Measurements from ENCODE around the gene DLG1.
"Not testable (repeated sequence)": the region's sequence is repeated elsewhere in the genome, so short reads cannot be mapped to it uniquely, and the experiment has no call there.

Gene DLG1

DNA sequence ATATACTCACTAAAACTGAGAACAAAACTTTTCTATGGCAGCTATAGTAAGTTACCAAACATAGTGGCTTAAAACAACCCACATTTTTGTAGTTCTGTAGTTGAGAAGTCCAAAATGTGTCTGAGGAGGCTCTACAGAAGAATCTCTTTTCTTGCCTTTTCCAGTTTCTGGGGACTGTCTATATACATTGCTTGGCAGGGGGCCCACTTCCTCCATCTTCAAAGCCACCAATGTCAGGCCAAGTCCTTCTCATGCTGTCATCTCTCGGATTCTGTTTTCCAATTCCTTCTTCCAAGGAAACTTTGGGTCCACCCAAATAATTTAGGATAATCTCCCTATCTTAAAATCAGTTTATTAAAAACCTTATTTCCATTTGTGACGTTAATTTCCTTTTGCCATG lies 92.7 kb downstream of the DLG1 start:
- DNase-seq: no peak

DNA sequence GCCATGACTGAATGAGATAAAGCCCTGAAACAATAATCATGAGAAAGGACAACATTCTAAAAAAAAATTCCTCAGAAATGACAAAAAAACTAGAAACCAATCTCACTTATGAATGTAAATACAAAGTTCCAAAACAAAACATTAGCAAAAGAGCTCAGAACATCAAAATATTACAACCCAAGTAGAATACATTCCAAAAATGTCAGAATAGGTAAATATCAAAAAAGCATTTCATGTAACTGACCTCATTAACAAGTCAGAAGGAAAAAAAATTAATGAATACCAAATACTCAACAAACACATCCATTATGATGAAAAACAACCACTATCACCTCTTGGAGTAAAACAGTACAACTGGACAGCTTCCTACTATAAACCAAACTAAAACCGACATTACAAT lies 93.1 kb downstream of the DLG1 start:
- no peak for DNase-seq

DNA sequence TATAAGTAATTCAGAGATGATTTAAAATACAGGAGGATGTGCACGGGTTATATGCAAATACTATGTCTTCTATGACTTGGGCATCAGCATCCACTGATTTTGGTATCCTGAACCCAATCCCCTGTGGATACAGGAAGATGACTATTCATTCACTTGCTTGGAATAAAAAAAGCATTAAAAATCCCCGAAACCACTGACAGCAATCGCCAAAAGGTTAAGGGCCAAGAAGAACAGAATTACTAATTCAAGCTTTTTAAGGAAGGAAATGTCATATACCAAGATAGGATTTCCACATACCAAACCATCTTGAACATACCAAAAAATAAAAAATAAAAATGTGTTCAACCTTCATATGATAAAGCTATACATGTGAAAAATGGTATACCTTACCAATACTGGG lies 93.7 kb downstream of the DLG1 start:
- DNase-seq: no peak

DNA sequence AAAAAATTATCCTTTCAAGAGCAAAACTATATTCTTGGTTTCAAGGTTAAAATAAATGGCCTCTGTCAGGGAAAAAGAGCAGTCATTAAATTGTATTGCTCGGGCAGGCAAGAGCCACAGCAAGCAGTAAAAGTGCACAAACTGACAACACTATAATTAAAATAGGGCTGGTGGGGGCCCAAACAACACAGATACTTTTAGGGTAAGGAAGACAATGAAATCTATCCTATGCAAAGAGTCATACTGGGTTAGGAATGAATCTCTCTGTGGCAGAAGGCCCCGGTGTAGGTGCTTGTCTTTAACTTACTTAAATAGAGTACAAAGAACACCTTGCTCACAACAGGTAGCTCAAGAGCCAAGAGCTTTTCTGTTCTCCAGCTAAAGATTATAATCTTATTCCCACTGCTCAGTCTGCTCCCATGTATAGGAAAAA lies 94.7 kb downstream of the DLG1 start:
- DNase-seq: no peak

DNA sequence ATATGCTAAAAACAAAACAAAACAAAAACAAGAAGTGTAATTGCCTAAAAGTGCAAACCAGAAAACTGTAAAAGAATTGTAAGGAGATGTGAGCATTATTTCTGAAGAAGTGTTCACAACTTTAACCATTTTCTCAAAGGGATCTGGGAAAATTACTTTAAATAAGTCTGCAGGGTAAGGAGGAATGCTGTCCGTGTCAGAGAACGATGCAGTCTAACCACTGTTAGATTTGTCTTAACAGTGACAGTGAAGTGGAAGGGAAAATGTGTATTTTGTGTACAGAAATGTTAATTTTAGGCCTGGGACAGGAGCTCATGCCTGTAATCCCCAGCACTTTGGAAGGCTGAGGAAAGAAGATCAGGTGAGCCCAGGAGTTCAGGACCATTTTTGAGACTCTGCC lies 95.7 kb downstream of the DLG1 start:
- DNase-seq: no peak

DNA sequence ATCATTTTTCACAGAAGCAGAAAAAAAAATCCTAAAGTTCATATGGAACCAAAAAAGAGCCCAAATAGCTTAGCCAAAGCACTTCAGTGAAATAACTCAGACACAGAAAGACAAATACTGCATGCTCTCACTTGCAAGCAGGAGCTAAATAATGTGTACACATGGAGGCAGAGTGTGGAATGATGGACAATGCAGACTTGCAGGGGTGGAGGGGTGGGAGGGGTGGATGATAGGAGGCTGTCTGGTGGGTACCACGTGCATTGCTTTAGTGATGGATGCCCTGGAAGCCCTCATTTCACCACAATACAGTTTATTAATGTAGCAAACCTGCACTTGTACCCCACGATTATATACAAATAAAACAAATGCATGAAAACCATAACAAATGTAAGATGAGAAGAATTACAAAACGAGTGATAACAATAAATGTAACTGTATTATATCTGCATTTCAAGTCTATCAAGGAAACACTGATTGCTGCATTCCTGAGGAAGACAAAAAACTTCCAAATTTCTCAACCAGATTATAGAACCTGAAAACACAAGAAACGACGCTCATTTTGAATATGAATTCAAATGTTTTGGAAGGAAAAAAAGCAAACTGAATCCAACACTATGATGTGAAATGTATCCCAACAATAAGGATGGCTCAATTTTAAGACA lies 96.5 kb downstream of the DLG1 start:
- no peak for DNase-seq

DNA sequence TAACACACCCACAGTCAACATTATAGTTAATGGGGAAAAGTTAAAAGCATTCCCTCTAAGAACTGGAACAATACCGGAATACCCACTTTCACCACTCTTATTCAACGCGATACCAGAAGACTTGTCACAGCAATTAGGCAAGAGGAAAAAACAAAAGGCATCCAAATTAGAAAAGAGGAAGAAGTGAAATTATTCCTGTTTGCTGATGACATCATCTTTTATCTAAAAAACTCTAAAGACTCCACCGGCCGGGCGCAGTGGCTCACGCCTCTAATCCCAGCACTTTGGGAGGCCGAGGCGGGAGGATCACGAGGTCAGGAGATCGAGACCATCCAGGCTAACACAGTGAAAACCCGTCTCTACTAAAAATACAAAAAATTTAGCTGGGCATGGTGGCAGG lies 97.6 kb downstream of the DLG1 start:
- not testable (repeated sequence) for DNase-seq

DNA sequence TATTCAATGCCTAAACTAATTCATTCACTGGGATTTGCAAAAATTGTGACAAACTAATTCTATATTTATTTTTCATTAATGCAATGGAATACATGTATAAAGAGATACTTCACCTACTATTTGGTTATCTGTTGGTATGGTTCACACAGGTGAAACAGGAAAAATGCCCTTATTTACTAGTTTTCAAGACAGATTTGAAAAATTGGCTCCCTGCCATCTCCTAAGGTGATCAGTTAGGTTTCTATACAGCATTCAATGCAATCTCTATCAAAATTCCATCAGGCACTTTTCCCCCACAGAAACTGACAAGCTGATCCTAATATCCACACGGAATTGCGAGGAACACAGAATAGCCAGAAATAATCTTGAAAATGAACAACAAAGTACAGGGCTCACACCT lies 101.1 kb downstream of the DLG1 start:
- no peak for DNase-seq

DNA sequence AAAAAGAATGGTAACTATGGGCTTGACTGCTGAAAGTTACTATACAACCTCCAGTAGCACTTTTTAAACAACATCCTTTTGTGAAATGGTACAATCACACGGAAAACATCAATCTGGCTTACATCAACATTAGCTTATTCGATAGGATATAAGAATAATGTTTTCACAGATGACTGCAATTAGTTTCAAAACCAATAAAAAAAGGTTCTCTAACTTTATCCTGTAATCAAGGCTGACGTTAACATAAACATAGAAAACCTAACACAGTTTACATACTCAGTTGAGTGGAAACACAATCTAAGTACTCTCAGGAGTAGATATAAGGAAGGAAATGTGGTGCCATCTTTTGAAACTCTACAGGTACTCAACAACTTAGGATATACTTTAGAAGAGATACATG lies 102.2 kb downstream of the DLG1 start:
- no peak for DNase-seq

DNA sequence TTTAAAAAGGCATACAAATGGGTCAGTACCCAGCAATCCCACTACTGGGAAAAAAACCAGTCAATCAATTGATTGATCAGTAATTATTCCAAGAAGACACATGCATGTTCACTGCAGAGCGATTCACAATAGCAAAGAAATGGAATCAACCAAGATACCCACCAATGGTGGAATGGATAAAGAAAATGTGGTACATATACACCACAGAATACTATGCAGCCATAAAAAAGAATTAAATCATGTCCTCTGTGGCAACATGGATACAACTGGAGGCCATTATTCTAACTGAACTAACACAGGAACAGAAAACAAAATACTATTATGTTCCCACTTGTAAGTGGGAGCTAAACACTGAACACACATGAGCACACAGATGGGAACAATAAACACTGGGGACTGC lies 103.1 kb downstream of the DLG1 start:
- no peak for DNase-seq

DNA sequence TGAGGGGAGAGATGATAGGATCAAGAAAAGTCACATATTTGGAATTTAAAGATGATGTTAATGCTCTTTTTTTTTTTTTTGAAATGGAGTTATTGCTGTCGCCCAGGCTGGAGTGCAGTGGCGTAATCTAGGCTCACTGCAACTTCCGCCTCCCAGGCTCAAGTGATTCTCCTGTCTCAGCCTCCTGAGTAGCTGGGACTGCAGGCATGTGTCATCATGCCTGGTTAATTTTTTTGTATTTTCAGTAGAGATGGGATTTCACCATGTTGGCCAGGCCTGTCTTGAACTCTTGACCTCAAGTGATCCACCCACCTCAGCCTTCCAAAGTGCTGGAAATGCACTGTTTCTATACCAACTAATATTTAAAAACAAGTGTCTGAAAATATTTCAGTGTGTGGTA lies 104.7 kb downstream of the DLG1 start:
- DNase-seq: not testable (repeated sequence)

DNA sequence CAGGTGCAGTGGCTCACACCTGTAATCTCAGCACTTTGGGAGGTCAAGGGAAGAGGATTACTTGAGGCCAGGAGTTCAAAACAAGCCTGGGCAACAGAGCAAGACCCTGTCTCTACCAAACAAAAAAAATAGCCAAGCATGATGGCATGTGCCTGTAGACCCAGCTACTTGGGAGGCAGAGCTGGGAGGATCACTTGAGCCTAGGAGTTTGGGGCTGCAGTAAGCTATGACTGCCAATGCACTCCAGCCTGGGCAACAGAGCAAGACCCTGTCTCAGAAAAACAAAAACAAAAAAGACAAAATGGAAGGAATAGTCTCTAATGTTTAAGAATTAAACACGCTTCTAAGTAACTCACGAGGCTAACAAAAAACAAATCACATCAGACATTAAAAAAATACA lies 106.5 kb downstream of the DLG1 start:
- no peak for DNase-seq

DNA sequence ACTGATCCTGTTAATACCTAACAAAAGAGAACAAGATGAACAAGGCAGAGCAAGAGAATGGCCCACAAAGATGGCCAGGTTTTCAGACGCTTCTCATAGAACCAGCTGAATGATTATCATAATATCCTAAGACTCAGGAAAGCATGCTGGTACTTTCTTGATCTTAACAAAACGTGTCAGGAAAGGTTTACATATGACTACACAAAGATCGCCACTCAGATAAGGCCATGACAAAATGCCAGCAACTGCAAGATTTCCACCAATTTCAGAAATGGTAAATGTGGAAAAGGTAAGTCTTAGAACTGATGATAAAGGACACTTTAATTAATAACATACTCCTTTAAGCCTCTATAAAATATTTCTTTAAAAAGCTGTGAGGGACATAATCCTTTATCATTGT lies 108.8 kb downstream of the DLG1 start:
- no peak for DNase-seq

DNA sequence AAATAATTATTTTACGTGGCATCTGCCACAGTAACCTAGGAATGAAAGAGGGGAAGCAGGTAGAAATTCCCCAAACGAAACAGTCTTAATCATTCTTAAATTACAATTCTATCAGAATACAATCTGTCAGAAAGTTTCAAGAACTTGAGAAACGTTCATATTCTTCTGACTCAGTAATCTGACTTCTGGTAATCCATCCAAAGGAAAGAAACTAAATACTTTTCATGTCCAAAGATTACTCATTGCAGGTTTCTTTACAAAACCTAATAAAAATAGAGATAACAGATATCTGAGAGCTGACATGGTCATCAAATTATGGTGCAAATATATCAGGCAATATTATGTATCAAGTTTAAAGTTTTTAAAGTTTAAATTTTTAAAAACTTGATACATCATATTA lies 109.4 kb downstream of the DLG1 start:
- no peak for DNase-seq

DNA sequence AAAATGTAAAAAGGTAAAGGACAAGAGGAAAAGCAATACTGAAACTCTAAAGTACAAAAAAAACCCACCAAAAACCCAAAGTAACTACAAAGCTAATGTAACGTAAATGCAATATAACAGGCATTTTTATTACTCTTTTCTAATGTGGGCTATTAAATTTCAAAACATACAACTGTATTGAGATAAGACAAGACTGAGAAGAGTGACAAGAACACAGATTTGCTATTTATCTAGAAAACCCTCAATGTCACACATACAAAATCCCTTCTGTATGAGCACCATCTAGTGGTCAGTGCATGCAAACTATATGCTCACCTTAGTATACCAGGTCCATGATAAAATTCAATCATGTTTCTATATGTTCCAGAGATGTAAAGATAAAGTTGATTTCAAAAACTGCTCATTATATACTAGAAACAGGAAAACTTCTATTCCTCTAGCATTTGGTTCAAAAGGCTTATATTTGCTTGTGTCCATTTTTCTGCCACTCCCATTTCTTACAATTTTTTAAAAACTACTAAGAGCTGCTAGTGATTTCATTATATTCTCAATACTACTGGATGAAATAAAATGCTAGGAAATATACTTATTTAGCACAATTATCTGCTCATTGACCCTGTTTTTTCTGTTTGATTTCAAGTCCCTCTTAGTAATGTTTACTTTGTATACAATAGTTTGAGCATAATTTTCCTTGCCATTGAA lies 111.4 kb downstream of the DLG1 start:
- no peak for DNase-seq

DNA sequence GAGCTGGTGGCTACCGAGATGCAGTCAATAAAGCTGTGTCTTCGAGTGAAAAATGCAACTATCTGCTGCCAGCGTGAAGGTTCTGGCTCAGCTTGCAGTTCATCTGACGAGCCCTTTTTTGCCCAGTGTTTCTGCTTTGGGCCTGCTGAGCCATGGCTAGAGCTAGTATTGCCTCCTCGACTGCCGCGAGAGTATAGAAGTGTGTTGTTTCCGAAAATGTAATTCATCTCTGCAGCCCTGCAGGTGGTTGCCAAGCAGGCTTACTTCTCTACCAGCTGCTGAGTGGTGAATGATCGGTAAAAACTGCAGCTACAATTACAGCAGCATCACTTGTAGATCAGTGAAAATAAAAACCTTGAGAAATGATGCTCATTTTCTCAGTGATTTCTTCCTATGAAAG lies 114.8 kb downstream of the DLG1 start:
- no peak for DNase-seq

DNA sequence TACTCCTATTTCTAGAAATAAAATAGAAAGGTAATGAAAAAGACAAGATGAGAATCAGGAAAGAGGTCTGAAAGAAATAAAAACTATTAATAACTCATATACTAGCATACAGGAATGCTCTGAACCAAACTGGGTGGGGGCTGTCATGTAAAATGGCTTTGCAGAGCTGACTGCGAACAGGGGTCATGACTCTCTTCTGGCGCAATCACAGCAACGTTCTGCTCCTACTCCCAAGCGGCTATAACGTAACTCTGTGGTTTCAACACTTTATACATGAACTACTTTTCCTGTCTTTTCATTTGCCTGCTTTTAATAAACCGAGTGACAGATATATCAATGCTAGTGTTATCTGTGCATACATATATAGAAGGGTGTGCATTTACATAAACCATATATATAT lies 116.7 kb downstream of the DLG1 start:
- DNase-seq: no peak

DNA sequence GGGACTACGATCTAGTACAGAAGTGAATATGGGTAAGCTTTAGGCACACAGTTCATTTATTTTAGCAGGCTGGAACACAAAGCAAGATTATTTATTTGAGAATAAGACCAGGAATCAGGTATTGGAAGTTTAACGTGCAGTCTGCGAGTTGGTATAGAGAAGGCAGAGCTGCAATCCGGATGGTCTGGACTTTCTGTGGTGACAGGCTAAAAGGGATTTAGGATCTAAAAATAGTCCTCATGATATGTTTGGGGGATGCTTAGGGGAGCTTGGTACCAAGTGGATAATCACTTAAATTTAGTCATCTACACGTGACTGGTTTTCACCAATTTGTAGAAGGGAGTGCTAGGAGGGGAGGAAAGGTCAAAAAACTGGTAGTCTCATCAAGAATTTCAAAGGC lies 119.4 kb downstream of the DLG1 start:
- DNase-seq: no peak

DNA sequence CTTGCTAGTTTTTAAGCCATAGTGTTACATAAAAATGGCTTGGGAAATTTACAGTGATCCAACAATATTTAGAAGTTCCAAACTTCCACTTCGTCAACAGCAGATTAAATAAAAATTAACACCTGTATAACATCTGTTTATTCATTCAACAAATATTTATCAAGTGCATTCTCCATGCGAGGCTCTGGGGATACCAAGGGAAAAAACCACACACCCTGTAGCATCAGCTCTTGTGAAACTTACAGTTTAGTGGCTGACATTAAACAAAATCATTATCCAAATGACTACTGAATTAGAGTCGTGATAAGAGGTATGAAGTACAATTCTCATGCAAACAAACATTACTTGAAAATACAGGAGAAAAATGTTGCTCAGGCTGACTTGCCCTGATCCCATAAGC lies 122.9 kb downstream of the DLG1 start:
- no peak for DNase-seq

DNA sequence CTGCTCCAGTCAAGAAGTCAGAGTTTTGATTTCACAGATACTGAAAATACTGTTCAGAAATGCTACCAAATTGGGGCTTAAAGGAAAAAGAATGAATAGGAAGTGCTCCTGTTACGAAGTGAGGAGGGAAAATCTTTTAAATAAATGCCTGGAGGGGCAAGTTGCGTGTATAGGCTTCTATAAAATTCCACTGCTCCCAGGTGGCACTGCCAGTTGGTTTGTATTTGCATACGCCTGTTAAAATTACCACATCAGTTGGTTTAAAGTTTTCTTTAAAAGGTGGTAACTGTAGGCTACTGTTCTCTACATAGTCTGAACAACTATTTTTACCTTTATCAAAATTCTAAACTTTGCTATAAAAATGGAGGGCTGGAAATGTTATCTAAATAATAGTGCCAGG lies 123.5 kb downstream of the DLG1 start:
- DNase-seq: no peak

DNA sequence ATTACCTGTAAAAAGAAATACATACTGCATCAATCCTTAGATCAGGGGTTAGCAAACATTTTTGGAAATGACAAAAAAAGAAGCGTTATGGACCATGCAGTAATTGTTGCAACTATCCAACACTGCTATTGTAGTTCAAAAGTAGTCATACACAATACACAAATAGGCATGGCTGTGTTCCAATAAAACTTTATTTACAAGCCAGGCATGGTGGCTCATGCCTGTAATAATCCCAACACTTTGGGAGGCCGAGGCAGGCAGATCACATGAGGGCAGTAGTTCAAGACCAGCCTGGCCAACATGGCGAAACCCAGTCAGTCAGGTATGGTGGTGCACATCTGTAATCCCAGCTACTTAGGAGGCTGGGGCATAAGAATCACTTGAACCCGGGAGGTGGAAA lies 124.8 kb downstream of the DLG1 start:
- DNase-seq: no peak

DNA sequence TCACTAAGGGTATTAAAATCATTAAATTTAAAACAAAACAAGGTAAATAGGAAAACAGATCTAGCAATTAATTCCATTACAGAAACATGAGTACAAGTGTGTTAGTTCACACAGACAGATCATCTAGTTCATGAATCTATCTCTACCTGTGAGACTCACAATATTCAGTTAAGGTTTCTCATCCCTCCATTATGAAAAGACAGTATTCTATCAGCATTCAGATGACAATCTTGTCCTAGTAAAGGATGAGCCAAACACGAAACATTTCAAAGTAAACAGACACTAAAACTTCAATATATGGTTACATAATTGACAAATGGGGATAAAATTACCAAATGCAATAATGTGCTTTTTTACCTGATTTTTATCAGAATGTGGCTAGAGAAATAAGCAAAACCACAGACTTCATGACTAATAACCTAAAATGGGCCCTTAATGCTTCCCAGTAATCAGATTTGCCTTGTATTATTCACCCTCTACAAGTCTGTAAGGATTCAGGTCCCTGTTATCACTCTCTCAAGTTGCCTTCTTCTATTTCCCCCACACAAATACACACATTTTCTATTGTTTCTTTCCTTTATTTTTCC lies 126.8 kb downstream of the DLG1 start:
- DNase-seq: no peak

DNA sequence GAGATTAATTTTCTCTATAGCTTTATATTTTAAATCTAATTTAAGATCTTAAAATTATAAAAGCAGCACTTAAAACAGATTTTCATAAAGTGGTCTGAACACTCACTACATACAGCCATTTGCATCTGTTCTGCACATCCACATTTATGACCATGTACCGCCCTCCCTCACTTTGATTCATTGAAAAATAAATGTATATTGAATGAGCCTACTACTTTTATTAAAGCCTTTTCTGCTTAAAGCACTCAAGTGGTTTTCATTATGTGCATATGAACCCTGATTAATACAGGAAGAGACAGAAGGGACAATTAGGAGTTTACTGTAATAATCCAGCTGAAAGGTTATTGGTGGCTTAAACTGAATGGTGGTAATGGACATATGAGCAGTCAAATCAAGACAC lies 129.4 kb downstream of the DLG1 start:
- DNase-seq: no peak

DNA sequence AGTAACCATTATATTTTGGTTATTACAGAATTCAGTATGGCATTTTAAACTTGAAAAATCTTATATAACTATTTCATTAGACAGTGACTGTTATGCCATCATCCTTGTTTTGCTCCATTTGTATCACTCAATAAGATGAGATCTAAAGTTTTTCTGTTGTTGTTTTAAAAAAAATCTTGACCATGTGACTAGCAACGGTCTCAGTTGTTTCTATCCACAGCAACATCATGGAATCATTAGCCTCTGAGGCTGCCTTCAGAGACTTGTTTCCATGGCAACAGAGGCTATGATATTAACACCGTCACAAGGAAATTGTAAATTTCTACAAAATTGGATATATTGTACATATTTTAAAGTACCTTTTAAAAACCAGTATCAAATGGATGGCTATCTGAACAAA lies 129.8 kb downstream of the DLG1 start:
- DNase-seq: no peak

DNA sequence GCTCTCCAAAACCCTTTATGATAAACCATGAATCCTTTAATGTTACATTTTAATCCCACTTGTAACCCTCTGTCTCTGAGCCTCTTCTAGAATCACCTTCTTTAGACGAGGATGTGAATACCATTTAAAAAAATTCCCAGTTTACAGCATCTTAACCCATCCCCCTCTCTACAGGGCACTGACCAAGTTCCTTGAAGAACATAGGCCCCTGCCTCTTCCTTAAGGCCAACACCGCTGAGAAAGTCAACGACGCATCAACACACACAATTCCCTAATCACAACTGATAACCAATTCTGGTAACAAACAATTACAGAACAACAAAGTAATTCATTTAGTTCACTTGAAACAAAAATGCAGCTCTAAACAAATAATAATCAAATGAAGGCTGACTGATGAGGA lies 130.3 kb downstream of the DLG1 start:
- no peak for DNase-seq

Data from stimulated activated CD8-positive, alpha-beta memory T cell treated with anti-CD3 and anti-CD28 coated beads, Interleukin-4, amount 100 ng/mL, for 48 hours (primary cell).